ENCODE measurements around the gene TRIM33. TPM values are rescaled to one million over a fixed set of nuclear protein-coding genes. Genes with fewer than 3 reads are reported as not detected.
"Not testable (repeated sequence)": the region's sequence is repeated elsewhere in the genome, so short reads cannot be mapped to it uniquely, and the experiment has no call there.

Gene TRIM33
- total and polyA plus RNA-seq, 2 donors (not counting 3 experiments of a cell fraction or from before 2014, with no cell fraction given) = 10.3 to 29.1 TPM

GRCh38 chr1:114482585-114482984, 28.4 kb downstream of the TRIM33 start:
- no peaks in the 10 kb centered on the region for H3K4me1 ChIP-seq (ENCODE audit: control insufficient read depth, extremely low read depth, insufficient read depth, low read length)
- H3K36me3 ChIP-seq (ENCODE audit: control insufficient read depth in 2 of 2, extremely low read depth in 1 of 2, insufficient read depth in 2 of 2, low read length in 2 of 2) = no peaks in the 10 kb centered on the region
- FAIRE-seq (no peak), DNase-seq (ENCODE audit: low read depth, low spot score) (no peak)
- dilution Hi-C loops (cut with MboI; ENCODE audit: extremely low pct_ligation_motif_present, low sequenced_read_pairs) (no loop called here), intact Hi-C loops (cut with micrococcal nuclease) (no loop called here)
- H3K9me3 ChIP-seq (replicated peaks; ENCODE audit: control insufficient read depth, insufficient read depth, low read length) = no peaks in the 10 kb centered on the region
- no peak overlapping the region for H2AFZ ChIP-seq (ENCODE audit: low read depth, low read length)
- H3K27ac ChIP-seq (ENCODE audit: insufficient read depth, low read depth, low read length) = no peak overlapping the region
- no peak overlapping the region for H3K9ac ChIP-seq (replicated peaks; ENCODE audit: extremely low read depth, insufficient read depth, low read length)
- ChIA-PET POLR2A (no interaction called here), CTCF (no interaction called here)
- H3K27me3 ChIP-seq (ENCODE audit: control insufficient read depth in 2 of 2, insufficient read depth in 2 of 2, low read length in 2 of 2) = no peaks in the 10 kb centered on the region
- no TSS peak for BruUV-seq (replicated peaks)
- H3K9me1 ChIP-seq (replicated peaks; ENCODE audit: control insufficient read depth, extremely low read depth, insufficient read depth, low read length) = no peaks in the 10 kb centered on the region
- H3K4me2 ChIP-seq (ENCODE audit: insufficient read depth, low read length) = no peak overlapping the region
- TF ChIP-seq FOS (IDR thresholded peaks at IDR 0.05; ENCODE audit: borderline replicate concordance, insufficient read depth, low read length) = no peak
- no peak for TF ChIP-seq POLR2A (IDR thresholded peaks at IDR 0.05; ENCODE audit: low read depth, low read length)
- TF ChIP-seq MAX (IDR thresholded peaks at IDR 0.05; ENCODE audit: insufficient read depth, insufficient read length) = no peak
- TF ChIP-seq POLR2AphosphoS5 (IDR thresholded peaks at IDR 0.05; ENCODE audit: insufficient read depth, low read depth, low read length) = no peak
- no peak for TF ChIP-seq JUN (IDR thresholded peaks at IDR 0.05; ENCODE audit: borderline replicate concordance, insufficient read depth, insufficient read length, low read depth)
- no peak for TF ChIP-seq CTCF (IDR thresholded peaks at IDR 0.05; ENCODE audit: extremely low read depth in 1 of 2, insufficient read depth in 1 of 2, low read depth in 1 of 2, low read length in 2 of 2)
- TF ChIP-seq EZH2 (IDR thresholded peaks at IDR 0.05; ENCODE audit: borderline replicate concordance, low read depth, low read length, severe bottlenecking) = no peak
- no peak for TF ChIP-seq MYC (IDR thresholded peaks at IDR 0.05; ENCODE audit: low read depth, low read length)
- no peak for TF ChIP-seq GATA2 (IDR thresholded peaks at IDR 0.05; ENCODE audit: insufficient read depth, insufficient read length, low read depth, low read length)
- no peak overlapping the region for H3K4me3 ChIP-seq (replicated peaks in 1 of 3; ENCODE audit: insufficient read depth in 1 of 3, low read depth in 1 of 3, low read length in 3 of 3)
- peaks cover 77% of the 10 kb centered on the region for H3K79me2 ChIP-seq (ENCODE audit: control insufficient read depth, insufficient read depth, low read length)
- peaks cover 10% of the 10 kb centered on the region for H4K20me1 ChIP-seq (replicated peaks; ENCODE audit: control insufficient read depth, extremely low read depth, insufficient read depth, low read length)

GRCh38 chr1:114479636-114480035, 31.4 kb downstream of the TRIM33 start:
- H3K4me1 ChIP-seq (ENCODE audit: control insufficient read depth, extremely low read depth, insufficient read depth, low read length); dilution Hi-C loops (cut with MboI; ENCODE audit: extremely low pct_ligation_motif_present, low sequenced_read_pairs); BruUV-seq (replicated peaks); intact Hi-C loops (cut with micrococcal nuclease); H2AFZ ChIP-seq (ENCODE audit: low read depth, low read length); H3K27me3 ChIP-seq (ENCODE audit: control insufficient read depth in 2 of 2, insufficient read depth in 2 of 2, low read length in 2 of 2); H3K27ac ChIP-seq (ENCODE audit: insufficient read depth, low read depth, low read length); H3K9me1 ChIP-seq (replicated peaks; ENCODE audit: control insufficient read depth, extremely low read depth, insufficient read depth, low read length); H3K9me3 ChIP-seq (replicated peaks; ENCODE audit: control insufficient read depth, insufficient read depth, low read length); POLR2A ChIA-PET; CTCF ChIA-PET; H4K20me1 ChIP-seq (replicated peaks; ENCODE audit: control insufficient read depth, extremely low read depth, insufficient read depth, low read length); H3K36me3 ChIP-seq (ENCODE audit: control insufficient read depth in 2 of 2, extremely low read depth in 1 of 2, insufficient read depth in 2 of 2, low read length in 2 of 2); H3K4me2 ChIP-seq (ENCODE audit: insufficient read depth, low read length); DNase-seq (ENCODE audit: low read depth, low spot score); H3K9ac ChIP-seq (replicated peaks; ENCODE audit: extremely low read depth, insufficient read depth, low read length); FAIRE-seq; H3K4me3 ChIP-seq (replicated peaks in 1 of 3; ENCODE audit: insufficient read depth in 1 of 3, low read depth in 1 of 3, low read length in 3 of 3): not testable (repeated sequence)
- peaks cover 77% of the 10 kb centered on the region for H3K79me2 ChIP-seq (ENCODE audit: control insufficient read depth, insufficient read depth, low read length)

Data from endothelial cell of umbilical vein (primary cell).